HG03139 (cell line): ENCODE measurements around the gene ZNF518A.
A peak's percentile ranks its signal among the peaks of the same experiment; 100 is the strongest.
"Not testable (repeated sequence)": the region's sequence is repeated elsewhere in the genome, so short reads cannot be mapped to it uniquely, and the experiment has no call there.

ENCODE experiments used
- ATAC-seq: cut with Tn5 transposase; IDR thresholded peaks from one replicate; pipeline ENCODE4 v1.9.1; 2021; ENCODE audit not compliant: unreplicated experiment

ZNF518A gene

DNA sequence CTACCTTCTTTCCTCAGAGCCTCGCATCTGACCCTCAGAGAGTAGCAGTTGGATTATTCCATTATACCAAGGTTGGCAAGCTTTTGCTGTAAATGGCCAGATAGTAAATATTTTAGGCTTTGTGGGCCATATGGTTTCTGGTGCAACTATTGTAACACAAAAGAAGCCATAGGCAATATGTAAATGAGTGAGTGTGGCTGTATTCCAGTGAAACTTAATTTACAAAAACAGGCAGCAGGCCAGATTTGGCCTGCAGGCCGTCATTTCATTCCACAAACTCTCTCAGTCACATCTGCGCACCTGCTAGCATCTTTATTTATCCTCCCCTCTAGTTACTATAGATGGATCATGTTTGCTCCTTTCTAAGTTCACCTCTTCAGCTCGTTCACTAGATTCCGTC, 6.7 kb downstream of the ZNF518A start:
- no peak for ATAC-seq

- ATAC-seq: no peak
Measured at GRCh38 chr10:96137567-96137966, 7.5 kb downstream of the ZNF518A start.

GRCh38 chr10:96138102-96138501, 8.0 kb downstream of the ZNF518A start:
- ATAC-seq: peak; percentile 90

DNA sequence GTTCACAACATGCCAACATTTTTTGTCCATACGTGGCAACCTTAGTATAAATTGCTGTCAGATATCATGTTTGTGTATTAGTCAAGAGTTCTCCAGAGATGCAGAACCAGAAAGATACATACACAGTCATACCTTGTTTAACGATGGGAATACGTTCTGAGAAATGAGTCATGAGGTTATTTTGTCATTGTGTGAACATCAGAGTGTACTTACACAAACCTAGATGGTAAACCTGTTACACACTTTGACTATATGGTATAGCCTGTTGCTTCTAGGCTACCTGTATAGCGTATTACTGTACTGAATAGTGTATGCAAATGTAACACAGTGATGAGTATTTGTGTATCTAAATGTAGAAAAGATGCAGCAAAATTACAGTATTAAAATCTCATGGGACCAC, 22.3 kb downstream of the ZNF518A start:
- ATAC-seq: no peak

DNA sequence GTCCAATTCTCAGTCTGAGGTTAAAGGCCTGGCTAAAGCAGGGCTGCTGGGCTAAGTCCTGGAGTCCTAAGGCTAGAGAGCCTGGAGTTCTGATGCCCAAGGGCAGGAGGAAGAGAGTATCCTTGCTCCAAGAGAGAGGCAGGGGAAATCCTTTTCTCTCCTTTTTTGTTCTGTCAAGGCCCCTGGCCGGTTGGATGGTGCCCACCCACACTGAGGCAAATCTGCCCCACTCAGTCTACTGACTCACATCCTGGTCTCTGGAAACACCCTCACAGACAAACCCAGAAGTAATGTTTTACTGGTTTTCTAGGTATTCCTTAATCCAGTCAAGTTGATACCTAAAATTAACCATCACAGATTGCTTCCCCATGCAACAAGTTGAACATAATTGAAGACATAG, 23.0 kb downstream of the ZNF518A start:
- no peak for ATAC-seq

DNA sequence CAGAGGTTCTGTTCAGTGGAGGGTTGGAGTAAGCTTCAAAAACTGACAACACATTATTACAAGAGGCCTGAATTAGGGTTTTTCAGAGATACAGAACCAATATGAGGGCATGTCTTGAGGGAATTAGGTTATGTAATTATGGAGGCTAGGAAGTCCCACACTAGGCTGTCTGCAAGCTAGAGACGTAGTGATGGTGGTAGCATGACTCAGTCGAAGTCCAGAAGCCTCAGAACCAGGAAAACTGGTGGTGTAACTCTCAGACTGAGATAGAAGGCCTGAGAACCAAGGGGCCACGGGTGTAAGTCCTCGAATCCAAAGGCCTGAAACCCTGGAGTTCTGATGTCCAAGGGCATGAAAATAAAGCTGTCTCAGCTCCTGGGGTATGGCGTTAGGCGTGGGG, 35.6 kb downstream of the ZNF518A start:
- ATAC-seq: no peak

GRCh38 chr10:96168546-96168945, 38.4 kb downstream of the ZNF518A start:
- ATAC-seq: no peak

GRCh38 chr10:96170230-96170629, 40.1 kb downstream of the ZNF518A start:
- ATAC-seq: no peak

DNA sequence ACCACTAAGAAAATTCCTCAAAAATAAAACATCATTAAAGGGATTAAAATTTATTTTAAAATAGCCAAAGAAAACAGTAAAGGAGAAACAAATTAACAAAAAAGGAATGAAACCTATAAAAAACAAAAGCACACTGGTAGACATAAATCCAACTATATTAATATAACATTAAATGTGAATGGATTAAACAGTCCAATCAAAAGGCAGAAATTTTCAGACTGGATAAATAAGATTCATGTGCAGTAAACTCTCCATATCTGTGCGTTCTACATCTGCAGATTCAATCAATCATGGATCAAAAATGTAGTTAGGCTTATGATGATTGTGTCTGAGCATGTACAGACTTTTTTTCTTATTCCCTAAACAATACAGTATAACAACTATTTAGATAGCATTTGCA, 42.6 kb downstream of the ZNF518A start:
- ATAC-seq: no peak

DNA sequence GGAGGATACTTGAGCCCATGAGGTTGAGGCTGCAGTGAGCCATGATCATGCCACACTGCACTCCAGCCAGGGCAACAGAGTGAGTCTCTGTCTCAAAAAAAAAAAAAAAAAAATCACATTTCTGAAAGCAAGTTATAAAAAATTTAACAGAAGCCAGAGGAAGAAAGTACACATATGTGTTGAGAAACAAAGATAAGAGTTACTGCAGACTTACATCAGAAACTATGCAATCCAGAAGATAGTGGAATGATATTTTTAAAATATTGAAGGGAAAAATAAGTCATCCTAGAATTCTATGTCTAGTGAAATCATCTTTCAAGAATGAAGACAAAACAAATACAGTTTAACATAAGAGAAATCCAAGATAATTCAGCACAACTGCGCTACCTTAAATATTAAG, 46.9 kb downstream of the ZNF518A start:
- no peak for ATAC-seq

- ATAC-seq: no peak
Measured at GRCh38 chr10:96188421-96188820, 58.3 kb downstream of the ZNF518A start.

GRCh38 chr10:96188916-96189315, 58.8 kb downstream of the ZNF518A start:
- ATAC-seq: no peak

DNA sequence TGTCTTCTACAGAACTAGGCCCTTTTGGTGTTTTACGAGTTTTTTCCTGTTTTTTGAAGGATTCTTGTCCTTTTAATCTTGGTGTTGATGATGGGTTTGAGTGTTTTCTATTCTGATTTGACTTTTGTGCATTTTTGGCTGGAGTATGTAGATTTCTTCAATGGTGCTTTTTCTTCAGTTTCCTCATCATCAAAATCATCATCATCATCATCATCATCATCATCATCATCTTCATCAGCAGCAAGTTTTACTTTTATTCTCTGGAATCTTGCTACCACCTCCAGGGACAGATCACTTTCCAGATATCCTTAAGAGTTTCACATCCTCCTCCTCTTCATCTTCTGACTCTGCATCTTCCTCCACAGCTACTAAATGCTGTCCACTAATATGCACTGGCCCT, 59.4 kb downstream of the ZNF518A start:
- ATAC-seq: not testable (repeated sequence)

GRCh38 chr10:96201525-96201924, 71.4 kb downstream of the ZNF518A start:
- ATAC-seq: no peak

- ATAC-seq: no peak
Measured at GRCh38 chr10:96205580-96205979, 75.5 kb downstream of the ZNF518A start.

DNA sequence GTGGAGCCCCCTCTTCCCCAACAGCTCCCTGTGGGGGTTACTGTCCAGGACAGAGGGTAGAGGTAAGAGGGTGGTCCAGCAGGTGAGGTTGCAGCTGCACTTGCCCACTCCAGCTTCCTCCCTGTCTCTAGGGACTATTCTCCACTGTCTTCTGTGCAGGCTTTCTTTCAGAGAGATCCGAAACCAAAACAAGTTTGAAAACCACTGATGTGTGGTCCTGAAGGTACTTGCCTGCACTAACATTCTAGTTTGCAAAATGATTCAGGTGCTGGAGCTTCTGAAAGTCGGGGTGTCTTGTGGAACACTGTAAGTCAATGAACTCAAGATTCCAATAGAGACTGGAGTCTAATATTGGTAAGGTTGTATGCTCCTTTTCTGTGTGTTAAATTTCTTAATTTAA, 78.2 kb downstream of the ZNF518A start:
- ATAC-seq: no peak

GRCh38 chr10:96208946-96209345, 78.8 kb downstream of the ZNF518A start:
- no peak for ATAC-seq

DNA sequence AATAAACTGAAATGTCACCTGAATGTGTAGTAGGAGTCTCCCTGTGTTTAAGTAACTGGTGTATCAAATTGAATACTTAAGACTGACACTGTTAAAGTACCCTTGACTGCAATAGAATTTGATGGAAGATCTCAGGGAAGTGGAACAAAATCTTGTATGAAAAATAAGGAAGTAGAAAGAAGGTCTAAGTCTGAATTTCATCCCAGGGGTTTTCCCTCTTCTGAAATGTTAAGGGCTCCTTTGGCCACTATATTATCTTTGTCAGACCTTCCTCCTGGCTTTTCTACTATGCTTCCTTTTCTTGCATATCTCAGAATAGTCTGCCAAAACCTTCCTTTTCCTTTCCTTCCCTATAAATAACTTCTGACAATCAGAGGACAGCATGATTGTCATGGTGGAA, 81.7 kb downstream of the ZNF518A start:
- no peak for ATAC-seq

- ATAC-seq: no peak
Measured at GRCh38 chr10:96212911-96213310, 82.8 kb downstream of the ZNF518A start.
